ENCODE data around the gene BCAS1.

Gene BCAS1

GRCh38 chr20:53957451-53958172 lies 112.8 kb downstream of the BCAS1 start:
- no peak for FAIRE-seq

GRCh38 chr20:53956013-53956715 lies 114.2 kb downstream of the BCAS1 start:
- no peak for FAIRE-seq

DNA sequence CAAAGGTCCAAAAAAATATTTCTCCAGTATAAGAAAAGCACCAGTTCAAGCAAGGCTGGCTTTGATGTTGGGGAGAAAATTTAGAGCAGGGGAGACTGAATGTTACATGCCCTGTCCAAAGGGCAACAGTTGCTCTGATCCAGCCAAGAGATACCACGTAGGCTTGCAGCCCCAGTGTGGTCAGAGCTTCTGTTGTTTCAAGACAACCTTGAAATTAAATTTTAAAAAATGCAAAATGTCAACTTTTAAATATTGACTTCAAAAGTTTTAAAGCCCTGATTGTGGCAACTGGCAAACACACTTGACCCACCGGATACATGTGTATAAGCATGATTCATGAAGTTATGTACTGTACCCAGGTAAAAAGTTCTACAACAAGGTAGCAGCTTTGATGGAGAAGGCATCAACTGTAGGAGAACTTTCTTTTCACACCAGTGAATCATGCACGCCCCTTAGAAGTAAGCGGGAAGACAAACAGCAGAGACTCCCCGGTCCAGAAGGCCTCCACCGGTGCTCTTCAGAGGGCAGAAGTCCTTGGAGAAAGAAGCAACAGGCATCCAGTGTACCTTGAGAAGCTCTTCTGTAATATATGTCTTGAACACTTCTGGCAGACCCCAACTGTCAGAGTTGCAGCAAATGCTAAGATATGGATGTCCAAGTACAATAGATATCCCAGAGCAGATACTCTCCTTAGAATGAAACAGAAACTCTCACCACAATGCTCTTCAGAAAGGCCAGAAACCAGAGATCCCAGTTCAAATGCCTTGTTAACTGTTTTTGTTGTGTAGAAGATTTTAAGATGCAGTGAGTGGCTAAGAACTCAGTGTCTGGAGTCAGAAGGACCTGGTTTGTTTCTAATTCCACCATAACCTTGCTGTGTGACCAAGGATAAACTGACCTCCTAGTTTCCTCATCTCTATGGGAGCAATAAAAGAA lies 115.4 kb downstream of the BCAS1 start:
- no peak for FAIRE-seq

GRCh38 chr20:53952528-53953096 lies 117.8 kb downstream of the BCAS1 start:
- no peak for FAIRE-seq

DNA sequence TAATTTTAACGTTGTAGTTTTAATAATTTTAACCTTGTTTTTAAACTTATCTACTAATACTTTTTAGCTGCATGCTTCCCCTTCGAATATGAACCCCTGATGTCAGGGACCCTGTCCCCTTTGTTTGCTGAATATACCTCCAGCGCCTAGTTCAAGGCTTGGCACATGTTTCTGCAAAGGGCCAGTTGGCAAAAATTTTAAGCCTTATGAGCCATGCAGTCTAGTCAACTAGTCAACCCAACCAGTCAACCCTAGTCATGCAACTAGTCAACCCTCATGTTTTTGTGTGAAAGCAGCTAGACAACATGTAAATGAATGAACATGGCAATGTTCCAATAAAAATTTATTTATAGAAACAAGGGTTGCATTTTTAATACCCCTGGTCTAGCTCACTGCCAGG lies 119.8 kb downstream of the BCAS1 start:
- no peak for FAIRE-seq

- FAIRE-seq, result no peak
These were observed 120.4 kb downstream of the BCAS1 start for GRCh38 chr20:53950031-53950430.

DNA sequence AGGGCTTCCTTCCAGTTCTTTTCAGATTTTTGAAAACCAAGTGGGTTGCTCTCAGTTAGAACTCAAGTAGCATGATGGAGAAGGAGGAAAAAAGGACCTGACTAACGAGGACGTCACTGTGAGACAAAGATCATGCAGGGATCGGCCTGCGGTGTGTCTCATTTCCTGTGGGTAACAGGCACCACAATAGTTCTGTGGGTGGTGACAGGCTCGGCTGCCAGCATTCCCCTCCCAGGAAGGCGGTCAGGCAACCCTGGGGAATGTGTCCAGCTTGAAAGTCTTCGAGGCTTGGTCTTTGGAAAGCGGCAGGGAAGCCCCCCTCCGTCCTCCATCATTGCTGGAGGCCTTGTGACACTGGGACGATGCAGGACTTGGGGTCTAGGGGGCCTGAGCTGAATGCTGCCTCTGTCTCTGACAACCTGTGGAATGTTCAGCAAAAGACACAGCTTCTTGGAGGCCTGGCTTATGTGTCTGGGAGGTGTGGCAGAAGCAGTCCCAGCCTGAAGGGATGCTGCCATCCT lies 121.0 kb downstream of the BCAS1 start:
- FAIRE-seq, result no peak

GRCh38 chr20:53948383-53949318 lies 121.7 kb downstream of the BCAS1 start:
- FAIRE-seq, result no peak

DNA sequence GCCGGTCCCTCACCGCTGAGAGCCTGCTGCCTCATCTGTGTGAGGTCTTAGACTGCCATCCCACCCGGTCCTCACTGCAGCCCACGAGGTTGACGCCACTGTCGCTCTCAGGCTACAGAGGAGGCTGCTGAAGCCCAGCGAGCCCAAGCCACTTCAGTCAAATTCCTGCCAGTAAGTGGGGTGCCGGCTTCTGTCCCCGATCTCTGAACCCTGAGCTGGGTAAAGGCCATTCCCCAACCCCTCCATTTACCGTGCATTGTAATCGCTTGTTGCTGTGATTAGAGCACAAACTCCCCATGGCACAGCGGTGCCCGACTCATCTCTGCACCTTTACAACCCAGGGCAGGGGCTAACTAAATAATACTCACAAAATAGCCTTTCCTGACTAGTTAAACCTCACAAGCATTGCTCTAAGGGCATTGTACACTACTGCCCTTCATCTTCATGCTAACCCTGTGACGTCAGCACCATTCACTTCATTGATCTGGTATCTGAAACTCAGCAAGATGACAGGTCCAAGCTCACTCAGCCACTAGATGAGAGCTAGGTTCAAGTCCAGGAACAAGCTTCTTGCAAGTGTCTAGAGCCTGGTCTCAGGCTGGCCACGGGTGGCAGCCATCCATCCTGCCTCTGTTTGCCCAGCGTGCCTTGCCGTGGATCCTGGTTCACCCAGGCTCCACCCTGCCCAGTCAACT lies 122.7 kb downstream of the BCAS1 start:
- no peak for FAIRE-seq

DNA sequence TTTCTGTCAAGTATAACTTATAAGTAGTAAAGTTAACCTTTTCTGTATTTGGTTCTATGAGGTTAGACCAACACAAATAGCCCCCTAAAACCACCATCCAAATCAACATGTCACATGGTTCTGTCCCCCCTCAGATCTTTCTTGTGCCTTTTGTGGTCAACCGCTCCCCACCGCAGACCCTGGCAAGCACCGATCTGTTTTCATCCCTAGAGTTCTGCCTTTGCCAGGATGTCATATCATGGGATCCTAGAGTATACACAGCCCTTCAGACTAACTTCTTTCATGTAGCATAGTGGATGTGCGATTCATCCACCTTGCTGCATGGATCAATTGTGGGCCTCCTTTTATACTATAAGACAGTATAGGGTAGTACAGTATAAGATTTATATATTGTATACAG lies 124.3 kb downstream of the BCAS1 start:
- no peak for FAIRE-seq

- FAIRE-seq, result no peak
These were observed 124.9 kb downstream of the BCAS1 start for GRCh38 chr20:53945478-53945877.

DNA sequence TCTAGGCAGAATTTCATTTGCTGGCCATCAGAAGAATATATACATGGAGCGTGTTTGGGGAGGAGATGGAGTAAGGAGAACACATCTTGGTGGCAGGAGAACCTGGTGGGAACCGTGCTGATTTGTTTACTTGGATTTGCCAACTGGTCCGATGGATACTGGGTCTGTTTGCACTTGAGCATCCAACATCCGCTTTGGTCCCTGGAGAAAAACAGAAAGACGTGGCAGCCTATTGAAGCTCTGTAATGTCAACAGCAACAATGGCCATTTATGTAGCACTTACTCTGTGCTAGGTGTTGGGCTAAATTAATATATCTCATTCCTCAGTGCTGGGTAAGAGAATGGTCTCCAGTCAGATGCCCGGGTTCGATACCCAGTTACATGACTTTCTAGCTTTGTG lies 125.6 kb downstream of the BCAS1 start:
- no peak for FAIRE-seq

- FAIRE-seq, result no peak
These were observed 126.7 kb downstream of the BCAS1 start for GRCh38 chr20:53943522-53944291.

DNA sequence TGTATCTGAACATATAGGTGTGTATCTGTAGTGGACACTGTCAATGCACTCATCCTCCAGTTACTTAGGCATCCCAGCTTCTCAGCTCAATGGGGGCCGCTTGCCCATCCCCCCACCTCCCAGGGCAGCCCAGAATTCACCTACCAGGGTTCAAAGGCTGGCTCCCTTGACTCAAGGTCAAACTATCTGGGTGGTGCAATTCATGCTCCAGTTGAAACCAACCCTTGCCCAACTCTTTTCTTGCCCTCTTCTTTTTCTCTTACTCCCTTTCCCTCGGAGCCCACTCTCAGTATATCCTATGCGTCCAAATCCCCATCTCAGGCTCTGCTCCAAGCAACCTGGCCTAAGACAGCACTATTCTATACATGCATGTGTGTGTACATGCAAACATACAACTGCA lies 127.4 kb downstream of the BCAS1 start:
- FAIRE-seq, result no peak

DNA sequence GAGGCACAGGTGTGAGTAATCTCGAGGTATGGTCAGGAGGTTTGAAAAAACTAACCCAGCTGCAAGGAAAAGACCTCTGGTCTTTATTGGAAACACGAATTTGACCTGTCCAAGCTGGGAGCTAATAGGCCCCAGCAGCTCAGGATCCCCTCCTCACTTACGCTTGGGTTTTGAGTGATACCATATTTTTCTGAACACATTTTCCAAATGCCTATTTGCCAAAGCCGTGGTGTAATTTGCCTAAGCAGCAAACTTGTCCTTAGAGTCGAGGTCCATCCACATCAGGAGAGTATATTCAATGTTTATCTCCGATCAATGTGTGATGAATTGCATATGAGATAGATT lies 128.0 kb downstream of the BCAS1 start:
- no peak for FAIRE-seq

GRCh38 chr20:53941680-53942471 lies 128.5 kb downstream of the BCAS1 start:
- no peak for FAIRE-seq

GRCh38 chr20:53940907-53941545 lies 129.4 kb downstream of the BCAS1 start:
- no peak for FAIRE-seq

DNA sequence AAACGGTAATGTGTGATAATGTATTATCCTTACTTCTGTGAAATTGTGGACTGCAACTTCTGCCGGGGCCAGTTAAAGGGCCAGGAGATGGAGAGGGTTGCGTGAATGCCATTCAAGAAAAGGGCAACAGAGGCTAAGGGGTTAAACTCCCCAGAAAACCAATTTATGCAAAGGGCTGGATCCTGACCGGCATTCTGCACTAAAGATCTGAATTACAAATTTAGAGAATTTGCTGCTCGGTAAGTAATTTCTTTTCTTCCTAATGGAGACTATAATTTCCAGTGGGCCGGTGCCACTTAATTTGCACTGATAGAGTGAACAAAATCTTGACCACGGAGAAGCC lies 130.1 kb downstream of the BCAS1 start:
- no peak for FAIRE-seq

Data from islet of Langerhans (tissue), 1 donor.